Stimulated activated CD4-positive, alpha-beta T cell treated with anti-CD3 and anti-CD28 coated beads, Interleukin-1b, Interleukin-23, amount 100 ng/mL, for 1 hour (primary cell): ENCODE data around the gene ZMIZ2.
"Not testable (repeated sequence)": the region's sequence is repeated elsewhere in the genome, so short reads cannot be mapped to it uniquely, and the experiment has no call there.

Experiments
- DNase-seq, 2 donors: peaks; one replicate each; pipeline ENCODE4 v3.0.0-alpha.2; 2020; ENCODE audit warnings: low read depth in 2 of 2

ZMIZ2 gene

GRCh38 chr7:44803828-44804519, 55.3 kb downstream of the ZMIZ2 start:
- DNase-seq = not testable (repeated sequence)

GRCh38 chr7:44805950-44806349, 57.3 kb downstream of the ZMIZ2 start:
- no peak for DNase-seq

GRCh38 chr7:44808914-44809393, 60.3 kb downstream of the ZMIZ2 start:
- DNase-seq = no peak

GRCh38 chr7:44811093-44811492, 62.4 kb downstream of the ZMIZ2 start:
- no peak for DNase-seq

- DNase-seq = no peak
These were observed 62.9 kb downstream of the ZMIZ2 start for GRCh38 chr7:44811571-44811970.

GRCh38 chr7:44814919-44815318, 66.3 kb downstream of the ZMIZ2 start:
- DNase-seq = no peak

GRCh38 chr7:44819292-44819691, 70.6 kb downstream of the ZMIZ2 start:
- DNase-seq = no peak
